ENCODE measurements around the gene CCDC91.
"Not testable (repeated sequence)": the region's sequence is repeated elsewhere in the genome, so short reads cannot be mapped to it uniquely, and the experiment has no call there.

Gene CCDC91

DNA sequence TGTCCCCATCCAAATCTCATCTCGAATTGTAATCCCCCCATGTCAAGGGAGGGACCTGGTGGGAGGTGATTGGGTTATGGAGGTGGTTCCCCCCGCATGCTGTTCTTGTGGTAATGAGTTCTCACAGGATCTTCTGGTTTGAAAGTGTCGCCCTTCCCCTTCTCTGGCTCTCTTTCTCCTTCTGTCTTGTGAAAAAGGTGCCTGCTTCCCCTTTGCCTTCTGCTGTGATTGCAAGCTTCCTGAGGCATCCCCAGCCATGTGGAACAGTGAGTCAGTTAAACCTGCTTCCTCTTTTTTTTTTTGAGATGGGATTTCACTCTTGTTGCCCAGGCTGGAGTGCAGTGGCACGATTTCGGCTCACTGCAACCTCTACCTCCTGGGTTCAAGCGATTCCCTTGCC is 104.0 kb downstream of the CCDC91 start:
- no peak for DNase-seq

GRCh38 chr12:28296287-28296686 is 106.0 kb downstream of the CCDC91 start:
- no peak for DNase-seq

DNA sequence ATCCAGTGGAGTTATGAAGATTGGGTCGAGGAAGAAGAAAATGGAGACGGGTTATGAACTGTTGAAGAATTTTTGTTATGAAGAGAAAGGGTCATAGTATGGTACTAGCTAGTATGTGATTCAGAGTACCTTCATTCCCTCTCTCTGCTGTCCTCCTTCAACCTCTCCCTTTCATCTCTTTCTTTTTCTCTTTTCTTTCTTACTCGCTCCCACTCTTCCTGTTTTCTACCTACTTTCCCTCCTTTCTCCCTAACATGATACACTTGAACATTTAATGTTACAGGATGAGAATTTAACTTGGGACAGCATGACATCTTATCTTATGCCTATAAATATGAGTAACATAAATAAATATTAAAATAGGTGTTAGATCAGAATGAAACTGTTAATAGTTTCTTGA is 112.9 kb downstream of the CCDC91 start:
- no peak for DNase-seq

DNA sequence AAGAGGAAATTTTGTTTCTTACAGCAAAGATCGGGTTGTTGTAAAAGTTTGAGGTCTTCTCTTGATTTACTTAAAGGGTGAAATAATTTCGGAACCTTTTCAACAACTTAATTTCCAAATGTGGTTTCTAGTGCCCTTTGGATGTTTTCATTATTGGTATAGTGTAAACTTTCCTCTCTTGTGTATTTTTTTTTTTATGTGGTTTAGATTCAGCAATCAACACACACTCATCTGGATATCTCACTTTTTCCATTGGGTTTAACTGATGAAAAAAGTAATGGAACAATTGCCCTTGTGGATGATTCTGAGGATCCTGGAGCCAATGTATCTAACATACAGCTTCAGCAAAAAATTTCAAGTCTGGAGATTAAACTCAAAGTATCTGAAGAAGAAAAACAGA is 116.3 kb downstream of the CCDC91 start:
- no peak for DNase-seq

- DNase-seq: no peak
These were observed 118.6 kb downstream of the CCDC91 start for GRCh38 chr12:28308891-28309290.

GRCh38 chr12:28313631-28314030 is 123.4 kb downstream of the CCDC91 start:
- DNase-seq: no peak

GRCh38 chr12:28316049-28316448 is 125.8 kb downstream of the CCDC91 start:
- no peak for DNase-seq

DNA sequence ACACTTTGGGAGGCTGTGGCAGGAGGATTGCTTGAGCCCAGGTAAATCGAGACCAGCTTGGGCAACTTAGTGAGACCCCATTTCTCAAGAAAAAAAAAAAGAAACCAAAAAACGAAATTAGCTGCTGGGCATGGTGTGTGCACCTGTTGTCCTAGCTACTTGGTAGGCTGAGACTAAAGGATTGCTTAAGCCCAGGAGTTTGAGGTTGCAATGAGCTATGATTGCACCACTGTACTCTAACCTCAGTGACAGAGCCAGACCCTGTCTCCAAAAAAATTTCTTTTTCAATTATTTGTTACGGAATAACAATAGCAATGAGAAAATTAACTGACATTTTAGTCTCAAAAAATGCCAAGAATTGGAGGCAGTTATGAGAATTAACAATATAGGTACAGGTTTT is 128.0 kb downstream of the CCDC91 start:
- DNase-seq: no peak

GRCh38 chr12:28320353-28320752 is 130.1 kb downstream of the CCDC91 start:
- no peak for DNase-seq

DNA sequence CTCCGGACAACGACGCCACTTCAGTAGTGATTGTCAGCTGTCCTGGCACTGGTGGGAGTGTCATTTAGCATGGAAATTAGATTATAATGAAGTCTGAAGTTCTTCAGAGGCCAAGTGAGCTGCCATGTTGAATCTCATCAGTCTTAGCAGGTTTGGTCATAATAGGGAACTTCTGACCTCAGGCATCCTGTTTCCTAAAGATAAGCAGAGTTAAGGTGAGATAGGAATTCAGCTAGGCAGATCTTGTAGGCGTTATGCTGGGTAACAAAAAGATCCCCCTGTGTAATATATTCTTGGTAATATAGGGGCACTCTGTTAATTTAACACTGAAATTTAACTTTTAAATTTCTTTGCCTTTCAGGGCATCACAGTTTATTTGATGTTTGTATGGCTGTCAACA is 137.5 kb downstream of the CCDC91 start:
- no peak for DNase-seq

DNA sequence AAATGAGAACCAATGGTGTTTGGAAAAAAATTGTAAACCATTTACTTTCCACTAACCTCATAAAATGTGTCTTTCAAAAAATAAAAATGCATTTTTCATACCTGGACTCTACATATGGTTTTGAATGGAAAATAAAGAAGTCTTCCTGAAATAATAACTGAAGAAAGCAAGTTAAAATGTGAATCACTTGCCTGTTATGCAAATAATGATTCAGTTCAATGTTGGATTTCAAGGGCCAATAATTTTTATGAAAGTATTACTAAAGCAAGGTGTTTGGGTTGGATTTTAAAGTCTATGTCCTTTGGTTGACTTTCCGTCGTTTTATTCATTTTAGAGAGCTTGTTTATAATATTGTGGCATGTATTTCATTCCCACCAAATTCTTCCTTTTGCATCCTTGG is 138.7 kb downstream of the CCDC91 start:
- DNase-seq: no peak

GRCh38 chr12:28329727-28330126 is 139.5 kb downstream of the CCDC91 start:
- not testable (repeated sequence) for DNase-seq

DNA sequence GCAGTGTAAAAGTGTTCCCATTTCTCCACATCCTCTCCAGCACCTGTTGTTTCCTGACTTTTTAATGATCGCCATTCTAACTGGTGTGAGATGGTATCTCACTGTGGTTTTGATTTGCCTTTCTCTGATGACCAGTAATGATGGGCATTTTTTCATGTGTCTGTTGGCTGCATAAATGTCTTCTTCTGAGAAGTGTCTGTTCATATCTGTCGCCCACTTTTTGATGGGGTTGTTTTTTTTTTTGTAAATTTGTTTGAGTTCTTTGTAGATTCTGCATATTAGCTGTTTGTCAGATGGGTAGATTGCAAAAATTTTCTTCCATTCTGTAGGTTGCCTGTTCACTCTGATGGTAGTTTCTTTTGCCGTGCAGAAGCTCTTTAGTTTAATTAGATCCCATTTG is 140.0 kb downstream of the CCDC91 start:
- DNase-seq: not testable (repeated sequence)

DNA sequence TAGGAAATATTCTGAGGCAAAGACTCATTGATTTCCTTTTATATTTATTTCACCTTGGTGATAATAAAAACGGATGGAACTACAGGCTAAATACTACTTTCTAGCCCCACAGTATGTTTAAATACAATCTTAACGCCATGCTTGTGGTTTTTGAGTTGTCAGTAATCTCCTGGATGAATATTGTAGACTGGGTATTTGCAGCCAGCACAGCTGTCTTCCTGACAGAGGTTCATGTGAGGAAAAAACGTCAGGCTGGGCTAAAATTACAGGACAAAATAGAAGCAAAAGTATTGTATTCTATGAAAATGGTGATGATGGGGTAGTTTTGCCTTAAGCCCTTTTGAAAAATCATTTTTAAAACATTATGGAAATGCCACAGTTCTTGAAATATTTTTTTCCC is 140.9 kb downstream of the CCDC91 start:
- DNase-seq: no peak

GRCh38 chr12:28340261-28341045 is 150.2 kb downstream of the CCDC91 start:
- peak; percentile 23 for DNase-seq

- DNase-seq: no peak
These were observed 153.5 kb downstream of the CCDC91 start for GRCh38 chr12:28343713-28344112.

GRCh38 chr12:28346567-28346966 is 156.3 kb downstream of the CCDC91 start:
- no peak for DNase-seq

DNA sequence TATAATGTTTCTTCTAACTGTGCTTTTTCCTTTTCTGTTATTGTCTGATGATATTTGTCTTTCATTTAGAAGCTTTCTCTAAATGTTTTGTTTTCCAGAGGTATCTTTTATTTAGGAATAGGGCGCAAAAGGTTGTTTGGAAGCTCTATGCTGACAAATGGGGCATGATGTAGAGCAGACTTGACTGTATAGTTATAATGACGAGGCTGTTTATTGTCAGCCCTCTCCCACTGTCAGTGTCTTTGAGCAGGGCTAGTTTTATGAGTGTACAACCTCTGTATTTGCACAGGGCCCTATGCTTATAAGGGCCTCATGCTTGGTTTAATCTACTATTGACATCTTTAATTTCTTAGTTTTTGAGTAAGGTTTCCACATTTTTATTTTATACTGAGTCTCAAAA is 158.9 kb downstream of the CCDC91 start:
- DNase-seq: no peak

DNA sequence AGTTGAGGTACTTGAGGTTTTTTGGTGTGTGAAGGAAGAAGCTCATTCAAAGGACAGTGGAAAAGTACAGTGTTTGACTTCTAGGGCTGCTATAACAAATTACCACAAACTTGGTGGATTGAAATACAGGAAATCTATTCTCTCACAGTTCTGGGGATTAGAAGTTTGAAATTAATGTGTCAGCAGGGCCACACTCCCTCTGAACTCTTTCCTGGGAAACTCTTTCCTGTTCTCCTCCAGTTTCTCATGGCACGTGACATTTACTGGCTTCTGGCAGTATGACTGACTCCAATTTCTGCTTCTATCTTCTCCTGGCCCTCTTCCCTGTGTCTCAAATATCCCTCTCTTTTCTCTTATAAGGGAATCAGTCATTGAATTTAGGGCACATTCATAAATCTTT is 160.2 kb downstream of the CCDC91 start:
- DNase-seq: no peak

DNA sequence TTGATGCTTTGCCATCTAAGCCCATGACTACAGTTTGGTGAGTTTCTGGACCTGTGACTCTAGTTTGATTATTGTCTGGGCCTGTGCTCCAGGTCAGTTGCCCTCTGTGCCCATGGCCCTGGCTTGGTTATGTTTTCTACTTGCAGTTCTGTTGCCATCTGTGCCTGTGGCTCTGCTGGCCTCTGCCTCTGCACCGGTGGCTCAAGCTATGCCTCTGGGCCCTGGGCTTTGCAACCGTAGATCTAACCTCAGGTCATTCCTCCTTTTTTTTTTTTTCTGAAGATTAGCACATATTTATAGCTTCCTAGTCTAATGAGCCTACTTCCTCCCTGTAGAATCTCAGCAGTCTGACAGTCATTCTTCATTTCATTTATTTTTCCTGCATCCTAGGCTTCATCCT is 161.2 kb downstream of the CCDC91 start:
- no peak for DNase-seq

DNA sequence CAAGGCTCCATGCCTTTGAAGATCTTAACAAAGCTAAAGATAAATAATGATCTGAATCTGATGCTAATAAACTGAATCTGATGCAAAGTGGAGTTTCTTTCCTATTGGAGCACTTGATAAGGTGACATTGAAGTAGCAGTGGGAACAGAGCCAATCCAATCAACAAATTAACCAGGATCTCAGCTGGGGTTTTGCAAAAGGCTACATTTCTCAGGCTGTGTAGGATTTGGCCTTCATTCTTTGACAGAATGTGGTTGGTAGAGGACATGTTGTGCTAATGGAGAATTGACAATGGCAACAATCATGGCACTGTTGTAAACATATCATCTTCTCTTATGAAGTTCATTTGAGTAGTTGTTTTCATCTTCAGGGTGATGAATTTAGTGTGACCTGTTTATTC is 164.9 kb downstream of the CCDC91 start:
- DNase-seq: no peak

GRCh38 chr12:28360253-28360652 is 170.0 kb downstream of the CCDC91 start:
- no peak for DNase-seq

GRCh38 chr12:28367326-28367725 is 177.1 kb downstream of the CCDC91 start:
- no peak for DNase-seq

DNA sequence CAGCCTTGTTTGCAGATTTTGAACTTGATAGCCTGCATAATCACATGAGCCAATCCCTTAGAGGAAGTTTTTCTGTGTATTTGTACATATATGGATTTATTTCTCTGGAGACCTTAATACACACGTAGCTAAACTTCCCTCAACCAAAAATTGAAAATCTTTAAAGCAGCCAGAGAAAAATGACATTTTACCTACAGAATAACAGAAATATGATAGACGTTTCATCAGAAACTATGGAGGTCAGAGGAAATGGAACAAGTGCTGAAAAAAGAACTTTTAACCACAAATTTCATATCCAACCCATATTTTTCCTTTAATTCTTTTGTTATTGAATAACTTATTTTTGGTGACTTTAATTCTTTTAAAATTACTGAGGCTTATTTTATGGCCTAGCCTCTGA is 177.7 kb downstream of the CCDC91 start:
- no peak for DNase-seq

DNA sequence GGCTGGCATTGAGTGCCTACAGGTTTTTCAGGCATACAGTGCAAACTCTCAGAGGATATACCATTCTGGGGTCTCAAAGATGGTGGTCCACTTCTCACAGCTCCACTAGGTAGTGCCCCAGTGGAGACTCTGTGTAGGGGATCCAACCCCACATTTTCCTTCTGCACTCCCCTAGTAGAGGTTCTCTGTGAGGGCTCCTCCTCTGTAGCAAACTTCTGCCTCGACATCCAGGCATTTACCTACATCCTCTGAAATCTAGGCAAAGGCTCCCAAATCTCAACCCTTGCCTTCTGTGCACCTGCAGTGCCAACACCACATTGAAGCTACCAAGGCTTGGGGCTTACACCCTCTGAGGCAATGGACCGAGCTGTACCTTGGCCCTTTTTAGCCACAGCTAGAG is 179.2 kb downstream of the CCDC91 start:
- no peak for DNase-seq

All from retina (tissue), 1 donor.